SK-N-MC (cell line): ENCODE data around the gene NEK7.

ENCODE experiments used
- EZH2 ChIP-seq: fragments of 200-600 bp; sonication (generic); IDR thresholded peaks from one replicate; pipeline ENCODE4 v1.6.1; 2017; ENCODE audit warnings: antibody characterized with exemption
- FOXP2 ChIP-seq: optimal IDR thresholded peaks from 2 replicates; pipeline ENCODE3; 2011; ENCODE audit warnings: mild to moderate bottlenecking, moderate library complexity; ENCODE audit not compliant: insufficient read depth; ENCODE audit errors: extremely low read length, control extremely low read depth
- POLR2AphosphoS5 ChIP-seq: IDR thresholded peaks from 2 replicates; pipeline ENCODE4 v1.6.1; 2012; ENCODE audit warnings: mild to moderate bottlenecking, low read depth, low read length, borderline replicate concordance

DNA sequence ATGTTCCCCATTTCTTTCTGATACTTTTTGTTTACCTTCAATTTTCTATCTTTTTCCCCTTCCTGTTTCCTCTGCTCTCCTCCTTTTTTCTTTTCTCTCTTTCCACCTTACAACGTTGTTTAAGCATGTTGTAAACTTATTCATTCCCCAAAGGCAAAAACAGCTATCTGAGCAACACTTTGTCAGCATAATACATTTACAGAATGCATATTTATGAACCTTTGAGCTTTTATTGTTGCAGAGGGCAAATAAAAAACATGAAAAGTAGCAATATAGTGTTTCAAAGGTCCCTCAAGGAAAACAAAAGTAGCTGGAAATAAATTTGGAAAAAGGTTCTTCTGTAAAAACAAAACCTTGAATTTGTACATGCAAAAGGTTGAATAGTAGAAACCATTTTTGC, 214.2 kb downstream of the NEK7 start:
- no peak; the same call in 1 of the 2 replicates for TF ChIP-seq POLR2AphosphoS5
- TF ChIP-seq EZH2: no peak
- TF ChIP-seq FOXP2: peak; percentile 47
